Mesothelial cell of epicardium (in vitro differentiated cells): Measurements from ENCODE around the gene ARMH4. TPM values are rescaled to one million over a fixed set of nuclear protein-coding genes. Genes with fewer than 3 reads are reported as not detected.

Experiments used
- DNase-seq, 2 experiments: peaks; one replicate each; pipeline ENCODE4 v3.0.0; 2021; ENCODE audit warnings: low spot score in 2 of 2; ENCODE audit not compliant: unreplicated experiment in 2 of 2
- H3K27ac Mint-ChIP-seq: 2 replicates; pipeline ENCODE4 v1.8.0; 2021; ENCODE audit warnings: mixed read lengths
- H3K27me3 Mint-ChIP-seq: 2 replicates; pipeline ENCODE4 v1.8.0; 2021; ENCODE audit warnings: low read depth, mixed read lengths
- H3K36me3 Mint-ChIP-seq: 2 replicates; pipeline ENCODE4 v1.8.0; 2021; ENCODE audit warnings: mixed read lengths
- H3K4me1 Mint-ChIP-seq: 2 replicates; pipeline ENCODE4 v1.8.0; 2021; ENCODE audit warnings: mixed read lengths
- H3K4me3 Mint-ChIP-seq: 2 replicates; pipeline ENCODE4 v1.8.0; 2021; ENCODE audit warnings: mild to moderate bottlenecking, moderate library complexity, mixed read lengths
- H3K9me3 Mint-ChIP-seq: 2 replicates; pipeline ENCODE4 v1.8.0; 2021; ENCODE audit warnings: mixed read lengths
- total RNA-seq: library from RNA; stranded (reverse); gene quantifications from 3 replicates; pipeline ENCODE4 v1.2.1, GENCODE V29; 2021
- TF ChIP-seq, protein P1 (sequence below): fragments of 200-600 bp; sonication (generic); IDR thresholded peaks from one replicate; pipeline ENCODE4 v1.5.0; 2021; ENCODE audit warnings: antibody characterized with exemption; ENCODE audit not compliant: unreplicated experiment

The ARMH4 gene
- total RNA-seq, 1 donor from 2014 or later, result 19.8 TPM

DNA sequence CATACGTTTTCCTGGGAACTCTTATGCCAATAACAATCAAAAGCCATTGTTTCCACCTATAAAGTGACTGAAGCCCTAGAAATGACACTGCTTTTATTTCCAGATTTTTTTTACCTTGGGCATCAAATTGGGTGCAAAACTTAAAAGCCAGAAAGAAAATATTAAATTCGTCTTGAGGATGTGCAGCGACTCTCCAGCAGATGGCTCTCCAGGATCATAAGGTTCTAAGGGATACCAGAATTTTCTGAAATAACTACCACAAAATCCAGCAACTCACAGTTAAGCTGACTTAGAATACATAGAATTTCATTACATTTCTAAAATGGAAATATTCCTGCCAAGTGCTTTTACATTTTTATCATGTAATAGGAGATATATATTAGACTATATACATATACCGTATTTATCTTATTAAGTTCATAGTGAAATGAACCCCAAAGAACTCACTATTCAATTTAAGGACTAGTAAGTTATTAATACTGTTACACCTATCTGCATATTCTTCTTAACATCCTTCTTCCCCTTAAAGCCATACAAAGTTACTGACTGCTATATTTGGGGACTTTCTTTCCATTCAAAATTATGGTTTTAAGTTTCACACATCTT is 44.0 kb downstream of the ARMH4 start:
- no peaks in the 10 kb centered on the region for H3K4me1 Mint-ChIP-seq
- no peak for DNase-seq
- TF ChIP-seq, protein P1, sequence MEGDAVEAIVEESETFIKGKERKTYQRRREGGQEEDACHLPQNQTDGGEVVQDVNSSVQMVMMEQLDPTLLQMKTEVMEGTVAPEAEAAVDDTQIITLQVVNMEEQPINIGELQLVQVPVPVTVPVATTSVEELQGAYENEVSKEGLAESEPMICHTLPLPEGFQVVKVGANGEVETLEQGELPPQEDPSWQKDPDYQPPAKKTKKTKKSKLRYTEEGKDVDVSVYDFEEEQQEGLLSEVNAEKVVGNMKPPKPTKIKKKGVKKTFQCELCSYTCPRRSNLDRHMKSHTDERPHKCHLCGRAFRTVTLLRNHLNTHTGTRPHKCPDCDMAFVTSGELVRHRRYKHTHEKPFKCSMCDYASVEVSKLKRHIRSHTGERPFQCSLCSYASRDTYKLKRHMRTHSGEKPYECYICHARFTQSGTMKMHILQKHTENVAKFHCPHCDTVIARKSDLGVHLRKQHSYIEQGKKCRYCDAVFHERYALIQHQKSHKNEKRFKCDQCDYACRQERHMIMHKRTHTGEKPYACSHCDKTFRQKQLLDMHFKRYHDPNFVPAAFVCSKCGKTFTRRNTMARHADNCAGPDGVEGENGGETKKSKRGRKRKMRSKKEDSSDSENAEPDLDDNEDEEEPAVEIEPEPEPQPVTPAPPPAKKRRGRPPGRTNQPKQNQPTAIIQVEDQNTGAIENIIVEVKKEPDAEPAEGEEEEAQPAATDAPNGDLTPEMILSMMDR, result peak; percentile 51

DNA sequence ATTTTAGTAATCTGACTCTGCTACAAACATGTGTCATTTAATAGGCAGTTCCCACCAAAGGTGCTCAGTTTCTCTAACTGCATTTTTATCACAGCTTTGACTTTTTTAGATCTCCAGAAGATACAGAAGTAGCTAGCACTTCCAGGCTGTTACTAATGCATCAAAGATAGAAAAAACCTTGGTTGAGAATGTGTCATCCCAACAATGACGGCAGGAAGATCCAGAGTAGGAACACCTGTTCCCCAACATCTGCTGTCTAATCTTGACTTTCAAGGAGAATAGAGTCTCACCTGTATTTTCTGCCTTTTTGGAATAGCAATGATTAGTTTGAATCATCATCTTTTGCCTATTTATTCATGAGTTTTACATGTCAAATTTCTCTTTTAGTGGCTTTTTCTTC is 45.0 kb downstream of the ARMH4 start:
- no peak for DNase-seq
- Mint-ChIP-seq H3K36me3 (no peaks in the 10 kb centered on the region), H3K4me3 (no peak overlapping the region), H3K9me3 (no peaks in the 10 kb centered on the region), H3K27ac (no peak overlapping the region), H3K27me3 (peaks cover 18% of the 10 kb centered on the region), H3K4me1 (no peaks in the 10 kb centered on the region)
- TF ChIP-seq, protein P1, result no peak

More for the DNA sequence above, 44.0 kb downstream of the ARMH4 start:
- Mint-ChIP-seq H3K27me3 (peaks cover 18% of the 10 kb centered on the region), H3K9me3 (no peaks in the 10 kb centered on the region), H3K36me3 (no peaks in the 10 kb centered on the region), H3K27ac (no peak overlapping the region), H3K4me3 (no peak overlapping the region)

DNA sequence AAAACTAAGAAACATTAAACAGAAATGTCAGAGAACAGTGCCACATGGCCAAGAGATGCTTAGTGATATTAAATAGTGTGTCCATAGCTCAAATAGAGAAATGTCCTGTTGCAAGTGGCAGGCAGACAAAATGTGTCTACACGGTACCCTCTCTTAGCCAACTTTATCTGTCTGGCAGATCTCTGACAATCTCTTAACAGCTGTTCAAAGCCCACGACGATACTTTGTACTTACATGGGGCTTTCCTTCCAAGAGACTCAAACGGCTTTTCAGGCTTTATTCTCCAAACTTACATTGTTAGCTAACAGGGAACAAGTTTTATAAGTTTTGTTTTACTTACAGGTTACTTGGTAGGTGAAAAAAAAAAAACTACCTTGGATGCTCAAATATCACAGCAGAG is 45.6 kb downstream of the ARMH4 start:
- Mint-ChIP-seq H3K27me3 (peaks cover 18% of the 10 kb centered on the region), H3K36me3 (no peaks in the 10 kb centered on the region), H3K27ac (no peak overlapping the region), H3K4me1 (no peaks in the 10 kb centered on the region), H3K9me3 (no peaks in the 10 kb centered on the region), H3K4me3 (no peak overlapping the region)
- TF ChIP-seq, protein P1, result no peak
- DNase-seq, result no peak

DNA sequence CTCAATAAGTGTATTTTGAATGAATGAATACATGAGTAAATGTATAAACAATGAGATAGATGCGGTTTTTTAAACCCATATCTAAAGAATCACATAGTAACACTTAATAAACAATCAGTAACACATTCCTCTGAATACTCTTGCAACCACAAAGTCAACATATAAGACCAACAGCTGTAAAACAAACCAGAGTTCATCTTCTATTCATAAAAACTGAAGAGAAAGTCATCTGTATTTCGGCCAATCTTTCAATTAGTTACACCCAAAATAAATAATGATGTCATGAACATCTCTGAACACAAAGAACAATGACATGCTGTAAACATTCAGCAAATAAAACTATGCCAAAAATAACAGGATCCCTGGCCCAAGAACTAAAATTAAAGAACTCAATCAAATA is 47.2 kb downstream of the ARMH4 start:
- Mint-ChIP-seq H3K27ac (no peak overlapping the region), H3K27me3 (peaks cover 18% of the 10 kb centered on the region)
- DNase-seq, result no peak

DNA sequence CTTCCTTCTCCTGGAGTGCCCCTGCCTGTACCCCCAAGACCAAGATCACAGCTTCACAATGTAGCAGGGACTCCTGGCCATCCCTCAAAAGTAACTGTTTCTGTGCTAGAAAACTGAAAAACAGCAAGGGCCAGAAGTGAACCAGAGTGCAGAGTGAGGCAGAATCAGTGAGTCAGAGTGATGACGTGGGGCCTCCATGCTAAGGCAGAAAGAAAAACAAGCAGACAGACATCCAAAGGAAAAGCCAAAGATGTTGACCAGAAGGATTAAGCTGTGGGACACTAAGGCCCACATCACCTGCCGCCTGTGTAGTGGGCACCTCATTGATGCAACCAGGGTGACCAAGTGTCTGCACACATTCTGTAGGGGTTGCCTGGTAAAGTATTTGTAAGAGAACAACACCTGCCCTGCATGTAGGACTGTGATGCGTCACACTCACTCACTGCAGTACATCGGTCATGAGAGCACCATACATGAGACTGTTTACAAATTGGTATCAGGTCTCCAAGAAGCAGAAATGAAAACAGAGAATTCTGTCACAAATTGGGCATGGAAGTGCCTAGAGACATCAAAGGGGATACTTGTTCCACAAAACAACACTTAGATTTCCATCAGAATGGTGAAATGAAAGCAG is 51.2 kb downstream of the ARMH4 start:
- H3K36me3 Mint-ChIP-seq, result no peaks in the 10 kb centered on the region
- DNase-seq, result no peak
- H3K4me3 Mint-ChIP-seq, result no peak overlapping the region
- H3K27me3 Mint-ChIP-seq, result peaks cover 9% of the 10 kb centered on the region
- H3K9me3 Mint-ChIP-seq, result no peaks in the 10 kb centered on the region
- TF ChIP-seq, protein P1, result no peak
- H3K4me1 Mint-ChIP-seq, result no peaks in the 10 kb centered on the region
- no peak overlapping the region for H3K27ac Mint-ChIP-seq

More for the DNA sequence above, 47.2 kb downstream of the ARMH4 start:
- TF ChIP-seq, protein P1, result no peak
- no peaks in the 10 kb centered on the region for H3K4me1 Mint-ChIP-seq
- no peaks in the 10 kb centered on the region for H3K9me3 Mint-ChIP-seq
- no peaks in the 10 kb centered on the region for H3K36me3 Mint-ChIP-seq
- no peak overlapping the region for H3K4me3 Mint-ChIP-seq
